Ishikawa (cell line): ENCODE results near the gene ARHGAP19.

Experiments
- CEBPB ChIP-seq: IDR thresholded peaks from 2 replicates; pipeline ENCODE4 v1.6.1; 2012
- CREB1 ChIP-seq: IDR thresholded peaks from 2 replicates; pipeline ENCODE4 v1.6.1; 2012; ENCODE audit warnings: low read depth
- EGR1 ChIP-seq: IDR thresholded peaks from 2 replicates; pipeline ENCODE4 v1.6.1; 2012
- EP300 ChIP-seq: IDR thresholded peaks from 2 replicates; pipeline ENCODE4 v1.6.1; 2012; ENCODE audit warnings: borderline replicate concordance
- FOXM1 ChIP-seq: IDR thresholded peaks from 2 replicates; pipeline ENCODE4 v1.6.1; 2012; ENCODE audit warnings: low read depth, borderline replicate concordance
- MAX ChIP-seq: IDR thresholded peaks from 2 replicates; pipeline ENCODE4 v1.6.1; 2012
- NFIC ChIP-seq: IDR thresholded peaks from 2 replicates; pipeline ENCODE4 v1.6.1; 2012
- RAD21 ChIP-seq: IDR thresholded peaks from 2 replicates; pipeline ENCODE4 v1.6.1; 2012; ENCODE audit warnings: low read depth
- REST ChIP-seq: IDR thresholded peaks from 2 replicates; pipeline ENCODE4 v1.6.1; 2012; ENCODE audit warnings: low read depth, mild to moderate bottlenecking
- TAF1 ChIP-seq: IDR thresholded peaks from 2 replicates; pipeline ENCODE4 v1.6.1; 2012; ENCODE audit warnings: low read depth, mild to moderate bottlenecking
- TCF12 ChIP-seq: IDR thresholded peaks from 2 replicates; pipeline ENCODE4 v1.6.1; 2012; ENCODE audit warnings: low read depth
- TEAD4 ChIP-seq: IDR thresholded peaks from 2 replicates; pipeline ENCODE4 v1.6.1; 2012
- USF1 ChIP-seq: IDR thresholded peaks from 2 replicates; pipeline ENCODE4 v1.6.1; 2012
- YY1 ChIP-seq: IDR thresholded peaks from 2 replicates; pipeline ENCODE4 v1.6.1; 2012; ENCODE audit warnings: low read depth
- ZBTB7A ChIP-seq: IDR thresholded peaks from 2 replicates; pipeline ENCODE4 v1.6.1; 2012; ENCODE audit warnings: low read depth

ARHGAP19 gene

GRCh38 chr10:97184971-97185325 is 107.5 kb downstream of the ARHGAP19 start:
- TF ChIP-seq RAD21 (no peak), TAF1 (no peak), MAX (no peak), EGR1 (no peak)

- no peak for TF ChIP-seq TEAD4
- TF ChIP-seq YY1: no peak
- TF ChIP-seq EGR1: no peak
- no peak for TF ChIP-seq RAD21
- TF ChIP-seq CREB1: no peak
- no peak for TF ChIP-seq MAX
- no peak for TF ChIP-seq CEBPB
- TF ChIP-seq USF1: no peak
- no peak for TF ChIP-seq FOXM1
- no peak for TF ChIP-seq ZBTB7A
- TF ChIP-seq NFIC: no peak
- no peak for TF ChIP-seq REST
- no peak for TF ChIP-seq TCF12
- no peak for TF ChIP-seq EP300
These were observed 109.1 kb downstream of the ARHGAP19 start for GRCh38 chr10:97183314-97183713.

GRCh38 chr10:97182288-97182990 is 110.0 kb downstream of the ARHGAP19 start:
- TF ChIP-seq TAF1 (no peak), FOXM1 (no peak), EGR1 (no peak), NFIC (no peak), RAD21 (no peak), USF1 (no peak), TCF12 (no peak), ZBTB7A (no peak), MAX (no peak), YY1 (no peak), CREB1 (no peak), CEBPB (no peak), TEAD4 (no peak)

- TF ChIP-seq FOXM1 (no peak), NFIC (no peak), YY1 (no peak), ZBTB7A (no peak), TEAD4 (no peak), EP300 (no peak), MAX (no peak), USF1 (no peak), EGR1 (no peak), CREB1 (no peak), REST (no peak), CEBPB (no peak), TAF1 (no peak), RAD21 (no peak), TCF12 (no peak)
These were observed 111.5 kb downstream of the ARHGAP19 start for GRCh38 chr10:97180986-97181385.

GRCh38 chr10:97180363-97180755 is 112.1 kb downstream of the ARHGAP19 start:
- TF ChIP-seq RAD21 (no peak), CEBPB (no peak), TAF1 (no peak), CREB1 (no peak), YY1 (no peak), TEAD4 (no peak)
